Lower lobe of right lung (tissue), 2 donors: ENCODE results near the gene HDAC7. TPM values are rescaled to one million over a fixed set of nuclear protein-coding genes. Genes with fewer than 3 reads are reported as not detected.
A peak's percentile ranks its signal among the peaks of the same experiment; 100 is the strongest.

Experiments
- ATAC-seq, 2 donors: fragments of 200-7000 bp; cut with Tn5 transposase; one replicate each; pipeline ENCODE4 v1.9.1; 2020 to 2022; ENCODE audit warnings: mild to moderate bottlenecking in 2 of 2, moderate library complexity in 2 of 2
- DNase-seq: peaks from one replicate; pipeline ENCODE4 v3.0.0-alpha.2; 2020
- H3K27ac ChIP-seq: fragments of 200-600 bp; one replicate; pipeline ENCODE4 v1.8.0; 2022
- H3K27me3 ChIP-seq: fragments of 200-600 bp; one replicate; pipeline ENCODE4 v1.8.0; 2022; ENCODE audit warnings: low read depth
- H3K36me3 ChIP-seq: fragments of 200-600 bp; one replicate; pipeline ENCODE4 v1.8.0; 2022; ENCODE audit warnings: mild to moderate bottlenecking
- H3K4me1 ChIP-seq: fragments of 200-600 bp; one replicate; pipeline ENCODE4 v1.8.0; 2022
- H3K4me3 ChIP-seq: fragments of 200-600 bp; one replicate; pipeline ENCODE4 v1.8.0; 2022; ENCODE audit warnings: mild to moderate bottlenecking
- H3K9me3 ChIP-seq: fragments of 200-600 bp; one replicate; pipeline ENCODE4 v1.8.0; 2022
- intact Hi-C: fragments of 100-400 bp; cut with DNase I; formaldehyde crosslinking; loops from one replicate; pipeline ENCODE4 v1.11.0; 2022
- total RNA-seq: library from RNA; stranded (reverse); fragmentation: NEBNext Ultra II Directional; extraction: Animal tissue kit (Norgen Biotek cat#: 25700); gene quantifications from one replicate; pipeline ENCODE4 v1.2.1, GENCODE V29; 2021
- TF ChIP-seq, protein P1 (sequence below): fragments of 200-600 bp; IDR thresholded peaks from one replicate; pipeline ENCODE4 v1.8.0; 2022; ENCODE audit warnings: antibody characterized with exemption, mild to moderate bottlenecking
- donor health status: DM: no; HTN: yes; CAD: no; lungs with severe emphysema.

The HDAC7 gene
- total RNA-seq, 1 donor from 2014 or later = 104 TPM

DNA sequence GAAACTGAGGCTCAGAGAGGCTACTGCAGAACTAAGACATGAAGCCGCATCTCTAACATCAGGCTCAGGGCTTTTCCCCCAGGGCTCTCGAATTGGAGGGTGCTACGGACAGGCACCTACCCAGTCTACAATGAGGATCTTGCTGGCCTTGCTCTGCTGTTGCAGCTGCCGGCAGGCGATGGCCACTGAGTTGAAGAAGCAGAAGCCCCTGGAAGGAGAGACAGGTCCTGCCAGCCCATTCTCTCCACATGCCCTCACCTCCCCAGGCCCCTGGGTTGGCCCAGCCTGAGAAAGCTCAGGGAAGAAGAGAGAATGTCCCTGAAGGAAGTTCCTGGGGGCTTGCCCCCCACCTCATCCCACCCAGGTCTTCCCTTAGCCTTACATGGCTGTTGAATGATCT lies 30.6 kb downstream of the HDAC7 start:
- intact Hi-C loops = no loop called here
- TF ChIP-seq, protein P1, sequence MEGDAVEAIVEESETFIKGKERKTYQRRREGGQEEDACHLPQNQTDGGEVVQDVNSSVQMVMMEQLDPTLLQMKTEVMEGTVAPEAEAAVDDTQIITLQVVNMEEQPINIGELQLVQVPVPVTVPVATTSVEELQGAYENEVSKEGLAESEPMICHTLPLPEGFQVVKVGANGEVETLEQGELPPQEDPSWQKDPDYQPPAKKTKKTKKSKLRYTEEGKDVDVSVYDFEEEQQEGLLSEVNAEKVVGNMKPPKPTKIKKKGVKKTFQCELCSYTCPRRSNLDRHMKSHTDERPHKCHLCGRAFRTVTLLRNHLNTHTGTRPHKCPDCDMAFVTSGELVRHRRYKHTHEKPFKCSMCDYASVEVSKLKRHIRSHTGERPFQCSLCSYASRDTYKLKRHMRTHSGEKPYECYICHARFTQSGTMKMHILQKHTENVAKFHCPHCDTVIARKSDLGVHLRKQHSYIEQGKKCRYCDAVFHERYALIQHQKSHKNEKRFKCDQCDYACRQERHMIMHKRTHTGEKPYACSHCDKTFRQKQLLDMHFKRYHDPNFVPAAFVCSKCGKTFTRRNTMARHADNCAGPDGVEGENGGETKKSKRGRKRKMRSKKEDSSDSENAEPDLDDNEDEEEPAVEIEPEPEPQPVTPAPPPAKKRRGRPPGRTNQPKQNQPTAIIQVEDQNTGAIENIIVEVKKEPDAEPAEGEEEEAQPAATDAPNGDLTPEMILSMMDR = no peak
- peaks cover 100% of the 10 kb centered on the region for H3K36me3 ChIP-seq

DNA sequence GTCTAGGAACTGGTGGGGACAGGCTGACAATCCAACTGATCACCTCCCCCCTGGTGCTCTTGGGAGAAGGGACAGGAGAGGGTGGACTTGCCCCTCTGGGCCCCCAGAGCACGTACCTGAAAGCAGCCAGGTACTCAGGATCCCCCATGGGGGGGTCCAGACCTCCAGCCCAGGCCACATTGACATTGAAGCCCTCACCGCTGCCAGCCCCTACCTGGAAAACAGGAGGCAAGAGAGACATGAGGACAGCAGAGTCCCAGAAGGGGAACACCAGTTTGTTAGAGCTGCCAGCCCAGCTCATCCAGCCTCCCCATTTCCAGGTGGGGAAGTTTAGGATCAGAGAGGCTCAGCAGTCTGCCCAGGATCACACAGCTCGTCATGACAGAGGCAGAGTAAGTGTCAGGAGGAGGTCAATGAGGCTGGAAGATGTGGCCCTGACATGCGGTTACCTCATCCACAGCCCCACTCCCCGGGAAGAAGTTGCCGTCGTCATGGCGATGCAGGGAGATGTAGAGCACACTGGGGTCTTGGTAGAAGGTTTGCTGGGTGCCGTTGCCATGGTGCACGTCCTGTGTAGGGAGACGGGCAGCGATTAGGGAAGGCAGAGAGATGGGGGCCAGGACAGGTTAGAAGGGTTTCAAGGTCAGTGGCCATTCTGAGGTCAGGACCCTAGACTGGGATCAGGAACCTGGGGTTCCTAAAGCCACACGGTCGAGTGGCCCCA lies 31.9 kb downstream of the HDAC7 start:
- Histone ChIP-seq H3K4me3 (no peak overlapping the region), H3K4me1 (no peaks in the 10 kb centered on the region), H3K9me3 (no peaks in the 10 kb centered on the region), H3K36me3 (peaks cover 100% of the 10 kb centered on the region), H3K27me3 (no peaks in the 10 kb centered on the region), H3K27ac (no peak overlapping the region)
- TF ChIP-seq, protein P1 = no peak
- ATAC-seq (no peak), DNase-seq (no peak)
- intact Hi-C loops = no loop called here

More for the DNA sequence above, 30.6 kb downstream of the HDAC7 start:
- H3K4me3 ChIP-seq = no peak overlapping the region
- H3K27me3 ChIP-seq = no peaks in the 10 kb centered on the region
- ATAC-seq = no peak
- H3K4me1 ChIP-seq = no peaks in the 10 kb centered on the region
- no peak overlapping the region for H3K27ac ChIP-seq
- no peaks in the 10 kb centered on the region for H3K9me3 ChIP-seq
- DNase-seq = peak; percentile 22

DNA sequence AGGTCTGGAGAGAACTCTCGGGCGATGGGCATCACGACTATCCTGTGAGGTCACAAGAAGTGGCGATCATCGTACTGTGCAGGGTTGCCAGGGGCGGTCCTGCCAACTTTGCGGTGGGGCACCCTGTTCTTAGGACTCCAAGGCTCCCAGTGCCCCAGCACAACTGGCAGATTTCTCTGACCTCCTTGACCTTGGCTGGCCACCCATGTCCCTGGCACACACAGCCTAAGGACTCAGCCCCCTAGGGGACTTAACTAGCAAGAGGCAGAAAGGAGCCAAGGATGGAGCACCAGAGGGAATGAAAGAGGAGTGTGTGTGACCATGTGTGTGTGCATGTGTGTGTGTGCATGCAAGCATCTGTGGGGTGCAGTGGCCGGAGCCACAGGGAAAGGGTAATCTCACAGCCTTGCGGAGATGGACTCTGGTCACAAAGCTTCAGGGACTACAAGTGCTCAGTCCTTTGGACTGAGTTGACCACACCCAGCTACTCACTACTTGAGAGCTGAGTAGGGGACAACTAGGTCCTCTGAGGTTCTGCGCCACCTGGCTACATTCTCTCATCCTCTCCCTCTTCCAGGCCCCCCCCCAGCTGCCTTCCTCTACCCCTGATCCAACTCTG lies 32.9 kb downstream of the HDAC7 start:
- peak; percentile 28 for DNase-seq

DNA sequence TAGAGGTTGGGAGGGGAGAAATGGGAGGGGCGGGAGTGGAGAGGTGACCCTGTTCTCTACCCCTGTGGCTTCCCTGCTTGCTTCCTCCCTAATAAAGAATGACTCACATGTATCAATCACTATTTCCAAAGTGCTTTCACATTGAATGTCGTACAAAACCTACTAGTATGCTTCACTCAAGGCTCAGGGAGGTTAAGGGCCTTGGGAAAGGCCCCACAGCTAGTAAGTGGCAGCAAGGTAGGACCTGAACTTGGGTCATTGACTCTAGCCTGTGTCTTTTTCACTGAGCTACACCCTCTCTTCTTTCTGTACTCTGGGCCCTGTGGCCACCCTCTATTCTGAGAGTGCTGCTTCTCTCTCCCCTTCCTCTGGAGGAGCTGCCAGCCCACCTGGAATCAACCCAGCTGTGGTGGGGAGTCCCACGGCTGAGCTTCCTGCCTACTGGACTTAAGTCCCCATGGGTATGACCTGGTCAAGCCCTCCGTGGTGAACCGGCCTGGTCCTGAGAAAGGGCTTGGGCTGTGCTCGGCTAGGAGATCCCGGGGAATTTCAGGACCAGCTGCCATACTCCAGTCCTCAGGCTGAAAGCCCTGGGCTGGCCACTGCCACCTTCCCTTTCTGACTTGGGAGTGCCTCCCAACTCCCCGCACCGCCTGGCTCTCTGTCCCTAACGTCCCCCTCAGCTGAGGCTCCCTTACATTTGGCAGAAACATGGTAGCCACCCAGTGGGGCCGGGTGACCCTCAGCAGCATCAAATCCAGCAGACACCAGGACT lies 33.6 kb downstream of the HDAC7 start:
- DNase-seq (peak; percentile 37), ATAC-seq (no peak)
- H3K4me1 ChIP-seq = no peaks in the 10 kb centered on the region
- TF ChIP-seq, protein P1 = no peak
- intact Hi-C loops = no loop called here
- H3K36me3 ChIP-seq = peaks cover 96% of the 10 kb centered on the region
- no peaks in the 10 kb centered on the region for H3K27me3 ChIP-seq
- H3K27ac ChIP-seq = peak overlapping the region; percentile 24
- H3K9me3 ChIP-seq = no peaks in the 10 kb centered on the region
- H3K4me3 ChIP-seq = no peak overlapping the region

More for the DNA sequence above, 32.9 kb downstream of the HDAC7 start:
- Histone ChIP-seq H3K27me3 (no peaks in the 10 kb centered on the region), H3K4me3 (no peak overlapping the region), H3K9me3 (no peaks in the 10 kb centered on the region), H3K27ac (no peak overlapping the region), H3K36me3 (peaks cover 100% of the 10 kb centered on the region), H3K4me1 (no peaks in the 10 kb centered on the region)
- intact Hi-C loops = no loop called here
- TF ChIP-seq, protein P1 = no peak
- no peak for ATAC-seq

DNA sequence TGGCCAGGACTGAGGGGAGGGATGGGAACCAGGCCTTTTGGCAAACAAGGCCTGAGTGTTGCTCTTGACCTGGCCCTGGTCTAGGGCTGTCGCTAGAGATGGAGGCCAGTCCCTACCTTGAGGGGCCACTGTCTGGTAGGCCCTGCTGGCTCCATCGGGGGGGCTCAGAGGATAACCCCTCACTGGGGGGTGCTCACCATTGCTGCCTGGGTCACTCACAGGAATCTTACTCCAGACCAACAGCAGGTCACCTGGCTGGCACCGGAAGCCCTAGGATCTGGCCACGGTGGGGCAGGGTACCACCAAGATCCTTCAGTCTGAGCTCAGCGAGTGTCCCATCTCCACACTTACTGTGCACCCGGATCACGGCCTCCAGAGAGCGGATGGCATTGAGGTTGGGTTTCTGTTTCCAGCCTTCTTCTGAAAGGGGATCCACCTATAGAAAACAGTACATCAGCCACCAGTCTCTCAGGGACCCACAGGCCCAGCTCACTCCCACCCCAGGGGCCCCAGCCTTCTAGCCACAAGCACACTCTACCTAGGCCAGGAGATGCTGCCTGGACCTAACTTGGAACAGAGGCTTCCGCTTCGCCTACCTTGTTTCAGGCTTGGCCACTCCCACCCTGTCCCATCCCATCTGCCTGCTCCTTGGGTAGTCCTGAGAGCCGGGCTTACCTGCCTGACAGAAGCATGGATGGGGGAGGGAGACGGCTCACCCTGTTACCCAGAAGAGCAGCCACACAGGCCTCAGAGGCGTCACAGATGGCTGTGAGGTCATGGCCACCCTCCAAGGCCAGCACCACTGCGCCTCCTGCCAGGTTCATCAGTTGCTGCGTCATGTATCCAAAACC lies 34.4 kb downstream of the HDAC7 start:
- ATAC-seq (no peak), DNase-seq (no peak)
- H3K27ac ChIP-seq = no peak overlapping the region
- TF ChIP-seq, protein P1 = no peak
- intact Hi-C loops = no loop called here
- H3K4me1 ChIP-seq = no peaks in the 10 kb centered on the region
- peaks cover 87% of the 10 kb centered on the region for H3K36me3 ChIP-seq
- H3K9me3 ChIP-seq = no peaks in the 10 kb centered on the region
- no peak overlapping the region for H3K4me3 ChIP-seq
- no peaks in the 10 kb centered on the region for H3K27me3 ChIP-seq
